HG02884 (cell line): ENCODE data around the gene UBE2V1.
"Not testable (repeated sequence)": the region's sequence is repeated elsewhere in the genome, so short reads cannot be mapped to it uniquely, and the experiment has no call there.

Experiments
- ATAC-seq: cut with Tn5 transposase; IDR thresholded peaks from one replicate; pipeline ENCODE4 v1.9.1; 2021; ENCODE audit warnings: mild to moderate bottlenecking, moderate library complexity; ENCODE audit not compliant: unreplicated experiment

UBE2V1 gene

DNA sequence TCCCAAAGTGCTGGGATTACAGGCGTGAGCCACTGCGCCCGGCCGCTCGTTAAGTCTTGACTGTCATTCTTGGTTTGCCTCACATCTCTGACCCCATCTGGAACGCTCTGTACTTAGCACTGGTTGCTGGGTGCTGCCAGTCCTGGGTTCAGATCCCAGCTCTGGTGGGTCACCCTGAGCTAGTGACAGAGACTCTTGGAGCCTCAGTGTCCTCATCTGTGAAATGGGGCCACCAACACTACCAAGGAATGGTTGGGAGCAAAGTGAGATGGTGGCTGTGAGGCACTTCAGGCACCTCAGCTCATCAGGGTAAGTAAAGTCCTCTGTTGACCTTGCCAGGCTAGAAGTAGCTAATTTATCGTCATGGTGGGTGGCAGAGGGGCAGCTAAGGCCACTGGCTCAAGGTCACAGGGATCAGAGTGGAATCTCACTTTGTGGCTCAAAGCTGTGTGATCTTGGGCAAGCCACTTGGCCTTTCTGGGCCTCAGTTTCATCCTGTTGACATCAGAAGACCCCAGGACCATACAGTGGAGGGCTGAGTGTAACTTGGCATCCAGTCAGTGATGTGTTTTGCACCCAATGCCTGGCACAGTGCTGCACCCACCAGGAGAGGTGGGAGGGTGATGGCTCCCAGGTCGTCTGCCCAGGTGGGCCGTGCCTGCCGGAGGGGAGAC is 46.7 kb downstream of the UBE2V1 start:
- no peak for ATAC-seq

- no peak for ATAC-seq
Observed at GRCh38 chr20:50065325-50065615, 47.7 kb downstream of the UBE2V1 start.

GRCh38 chr20:50063763-50064162 is 49.2 kb downstream of the UBE2V1 start:
- ATAC-seq: not testable (repeated sequence)

DNA sequence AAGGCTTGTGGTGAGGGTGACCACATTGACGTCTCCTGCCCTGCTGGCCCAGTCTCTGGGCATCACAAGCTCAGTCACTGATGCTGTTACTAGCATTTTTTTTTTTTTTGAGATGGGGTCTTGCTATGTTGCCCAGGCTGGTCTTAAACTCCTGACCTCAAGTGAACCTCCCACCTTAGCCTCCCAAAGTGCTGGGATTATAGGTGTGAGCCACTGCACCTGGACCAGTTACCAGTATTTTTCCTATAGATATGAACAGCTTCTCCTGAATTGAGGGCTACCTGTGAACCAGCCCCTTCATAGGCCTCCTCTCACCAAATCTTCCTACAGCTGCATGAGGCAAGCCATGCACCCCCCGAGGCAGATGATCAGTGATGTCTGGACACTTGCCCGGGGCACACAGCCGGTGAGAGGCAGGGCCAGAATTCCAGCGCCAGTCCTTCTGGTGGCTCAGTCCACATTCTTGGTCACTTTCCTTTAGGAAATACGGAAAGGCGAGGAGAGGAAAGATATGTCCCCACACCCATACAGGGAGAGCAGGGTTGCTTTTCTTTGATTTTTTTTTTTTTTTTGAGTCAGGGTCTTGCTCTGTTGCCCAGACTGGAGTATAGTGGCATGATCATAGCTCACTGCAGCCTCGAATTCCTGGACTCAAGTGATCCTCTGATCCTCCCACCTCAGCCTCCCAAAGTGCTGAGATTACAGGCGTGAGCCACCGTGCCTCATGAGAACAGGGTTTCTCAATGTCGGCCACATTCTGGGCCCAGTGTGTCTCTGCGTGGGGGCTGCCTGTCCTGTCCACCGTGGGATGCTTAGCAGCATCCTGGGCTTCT is 50.7 kb downstream of the UBE2V1 start:
- no peak for ATAC-seq

DNA sequence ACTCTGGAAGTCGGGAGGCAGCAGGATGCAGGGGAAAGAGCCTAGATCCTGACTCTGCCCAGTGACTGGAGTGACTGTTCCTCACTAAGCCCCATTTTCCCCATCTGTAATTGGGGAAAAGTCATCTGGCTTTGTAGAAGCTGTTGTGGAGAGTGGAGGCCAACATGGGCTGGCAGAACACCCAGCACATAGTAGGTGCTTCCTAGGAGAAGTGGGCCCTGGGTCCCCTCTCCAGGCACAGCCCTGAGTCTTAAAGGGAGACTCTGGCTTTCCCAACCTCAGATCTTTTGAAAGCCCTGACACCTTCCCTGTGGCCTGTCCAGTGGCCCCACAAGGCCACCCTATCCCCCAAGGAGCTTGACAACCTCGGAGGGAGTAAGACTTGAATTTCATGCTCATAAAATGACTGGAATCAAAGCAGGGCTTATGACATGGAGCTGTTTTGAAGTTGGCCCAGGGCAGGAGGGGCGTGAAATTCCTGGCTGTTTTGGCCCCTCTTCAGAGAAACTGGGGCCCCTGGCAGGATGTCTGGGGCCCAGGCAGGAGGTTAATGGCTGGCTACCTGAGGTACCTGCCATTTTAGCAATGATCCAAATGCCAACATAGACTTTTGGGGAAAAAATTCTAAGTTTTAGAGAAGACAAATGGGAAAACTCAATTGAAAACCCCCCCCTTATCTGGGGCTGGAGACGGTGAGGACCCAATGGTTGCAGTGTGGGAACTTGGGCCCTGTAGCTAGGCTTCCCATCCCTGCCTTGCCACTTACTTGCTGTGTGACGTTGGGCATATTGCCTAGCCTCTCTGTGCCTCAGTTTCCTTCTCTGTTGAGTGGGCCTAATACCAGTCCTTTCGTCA is 51.6 kb downstream of the UBE2V1 start:
- ATAC-seq: no peak

DNA sequence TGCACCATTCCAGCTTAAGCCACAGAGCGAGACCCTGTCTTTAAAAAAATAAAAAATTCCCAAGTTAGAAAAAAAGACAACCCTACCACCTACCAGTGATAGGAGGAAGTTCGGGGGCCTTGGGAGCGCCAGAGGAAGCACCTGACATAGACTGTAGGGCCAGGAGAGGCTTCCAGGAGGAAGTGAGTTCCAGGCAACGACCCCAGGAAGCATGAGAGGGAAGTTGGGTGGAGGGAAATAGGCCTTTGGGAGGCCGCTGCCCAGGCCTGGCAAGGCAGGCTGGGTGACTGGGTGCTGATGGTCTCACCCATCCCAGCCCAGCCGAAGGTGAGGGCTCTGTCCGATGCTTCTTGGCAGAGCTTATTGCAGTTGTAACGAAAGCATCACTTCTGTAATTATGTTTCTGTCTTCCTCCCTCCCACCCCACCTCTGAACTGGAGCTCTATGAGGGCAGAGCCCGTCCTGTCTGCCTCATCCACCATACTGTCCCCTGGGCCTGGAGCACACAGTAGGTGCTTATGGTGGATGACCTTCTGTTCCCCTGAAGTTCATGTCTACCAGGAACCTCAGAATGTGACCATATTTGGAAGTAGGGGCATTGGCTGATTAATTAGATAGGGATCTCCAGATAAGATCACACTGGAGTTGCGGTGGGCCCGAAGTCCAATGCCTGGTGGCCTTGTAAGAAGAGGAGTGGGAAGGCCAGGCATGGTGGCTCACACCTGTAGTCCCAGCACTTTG is 54.1 kb downstream of the UBE2V1 start:
- ATAC-seq: no peak

GRCh38 chr20:50057714-50058053 is 55.3 kb downstream of the UBE2V1 start:
- ATAC-seq: no peak

DNA sequence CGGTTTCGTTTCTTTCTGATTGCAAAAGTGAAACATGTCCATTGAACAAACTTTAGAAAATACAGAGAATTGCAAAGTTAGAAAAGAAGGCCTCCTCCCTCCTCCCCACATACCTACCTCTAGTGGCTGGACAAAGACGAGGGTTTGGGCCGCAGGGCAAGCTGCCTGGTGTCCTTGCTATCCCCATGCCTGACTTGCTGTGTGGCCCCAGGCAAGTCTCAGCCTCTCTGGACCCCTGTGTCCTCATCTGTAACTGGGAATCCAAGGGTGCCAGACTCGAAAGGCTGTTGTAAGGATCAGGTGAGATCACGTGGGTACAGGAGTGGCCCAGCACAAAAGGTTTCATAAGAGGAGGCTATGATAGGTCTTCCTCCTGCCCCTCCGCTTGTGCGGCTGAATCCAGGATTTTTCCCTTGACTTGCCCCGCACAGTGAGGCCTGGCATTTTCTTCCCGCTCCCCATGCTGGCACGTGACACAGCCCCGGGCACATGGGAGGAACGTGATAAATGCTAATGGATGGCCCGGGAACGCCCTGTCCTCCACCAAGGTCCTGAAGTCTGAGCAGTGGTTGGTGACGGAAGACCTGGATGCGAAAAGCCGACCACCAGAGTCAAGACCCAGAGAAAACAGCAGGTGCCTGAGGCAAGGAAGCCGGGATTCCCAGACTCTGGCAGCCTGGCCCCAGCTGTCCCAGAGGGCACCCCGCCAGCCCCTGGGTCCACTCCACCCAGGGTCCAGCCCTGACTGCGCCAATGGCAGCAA is 55.8 kb downstream of the UBE2V1 start:
- no peak for ATAC-seq

DNA sequence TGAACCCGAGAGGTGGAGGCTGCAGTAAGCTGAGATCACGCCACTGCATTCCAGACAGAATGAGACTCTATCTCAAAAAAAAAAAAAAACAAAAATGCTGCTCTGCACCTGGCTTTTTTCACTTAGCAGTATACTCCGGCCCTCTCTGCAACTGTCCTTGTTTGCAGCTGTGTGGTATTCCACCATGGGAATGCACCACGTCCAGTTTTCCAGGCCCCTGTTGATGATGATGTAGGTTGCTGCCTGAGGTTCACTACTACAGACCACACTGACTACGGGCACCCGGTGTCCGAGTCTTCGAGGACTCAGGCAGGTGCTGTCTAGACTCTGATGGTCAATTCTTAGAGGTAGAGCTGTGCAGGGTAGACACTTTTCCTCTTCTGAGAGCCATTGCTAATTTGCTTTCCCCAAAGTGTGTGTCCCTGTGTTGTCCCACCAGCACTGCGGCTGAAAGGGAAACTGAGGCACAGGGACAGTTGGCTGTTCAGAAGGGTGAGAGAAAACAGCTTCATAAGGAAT is 56.5 kb downstream of the UBE2V1 start:
- no peak for ATAC-seq

DNA sequence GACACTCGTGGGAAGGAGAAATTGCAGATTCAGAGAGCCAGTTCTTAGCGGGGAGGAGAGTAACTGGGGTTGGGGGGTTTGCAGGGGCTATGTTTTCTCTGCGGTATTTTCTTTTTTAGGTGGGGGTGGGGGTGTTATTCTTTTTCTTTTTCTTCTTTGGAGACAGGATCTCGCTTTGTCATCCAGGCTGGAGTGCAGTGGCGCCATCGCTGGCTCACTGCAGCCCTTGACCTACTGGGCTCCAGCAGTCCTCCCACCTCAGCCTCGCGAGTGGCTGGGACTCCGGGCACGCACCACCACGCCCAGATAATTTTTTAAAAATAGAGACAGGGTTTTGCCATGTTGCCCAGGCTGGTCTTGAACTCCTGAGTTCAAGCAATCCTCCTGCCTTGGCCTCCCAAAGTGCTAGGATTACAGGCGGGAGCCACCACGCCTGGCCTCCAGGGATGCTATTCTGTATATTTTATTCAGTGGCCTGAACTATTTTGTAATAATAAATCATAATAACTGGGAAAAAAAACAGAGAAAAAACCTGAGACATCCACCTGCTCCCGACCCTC is 57.3 kb downstream of the UBE2V1 start:
- no peak for ATAC-seq

- ATAC-seq: no peak
Observed at GRCh38 chr20:50054626-50055511, 58.1 kb downstream of the UBE2V1 start.

DNA sequence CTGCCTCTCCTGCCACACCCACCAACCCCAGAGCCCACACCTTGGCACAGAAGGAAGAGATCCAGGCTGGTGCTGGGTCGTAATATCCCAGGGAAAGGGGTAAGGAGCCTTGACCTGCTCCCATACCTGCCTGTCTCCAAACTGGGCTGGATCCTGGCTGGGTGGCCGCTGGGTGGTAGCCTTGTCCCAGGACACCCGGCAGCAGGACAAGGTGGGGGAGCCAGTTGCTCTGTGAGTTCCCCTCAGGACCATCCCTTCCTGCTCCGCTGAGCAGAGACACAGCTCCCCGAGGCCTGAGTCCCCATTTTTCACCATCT is 58.8 kb downstream of the UBE2V1 start:
- no peak for ATAC-seq

GRCh38 chr20:50053362-50054230 is 59.4 kb downstream of the UBE2V1 start:
- ATAC-seq: no peak

GRCh38 chr20:50052550-50053361 is 60.2 kb downstream of the UBE2V1 start:
- no peak for ATAC-seq

GRCh38 chr20:50050660-50051308 is 62.2 kb downstream of the UBE2V1 start:
- ATAC-seq: no peak

DNA sequence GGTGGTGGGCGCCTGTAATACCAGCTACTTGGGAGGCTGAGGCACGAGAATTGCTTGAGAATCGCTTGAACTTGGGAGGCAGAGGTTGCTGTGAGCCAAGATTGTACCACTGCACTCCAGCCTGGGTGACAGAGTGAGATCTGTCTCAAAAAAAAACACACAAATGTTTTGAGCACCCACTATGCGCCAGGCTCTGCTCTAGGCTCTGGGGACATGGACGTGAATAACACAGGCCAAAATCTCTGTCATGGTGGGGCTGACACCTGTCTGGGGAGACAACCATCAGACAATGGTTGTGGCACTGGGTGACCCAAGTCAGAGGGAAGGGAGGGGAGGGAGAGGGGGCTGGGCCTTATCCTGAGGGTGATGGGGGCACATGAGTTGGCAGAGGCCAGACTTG is 62.7 kb downstream of the UBE2V1 start:
- no peak for ATAC-seq
